GM21619 (cell line): ENCODE data around the gene AQP10.
"Not testable (repeated sequence)": the region's sequence is repeated elsewhere in the genome, so short reads cannot be mapped to it uniquely, and the experiment has no call there.

Source experiments
- ATAC-seq: cut with Tn5 transposase; IDR thresholded peaks from one replicate; pipeline ENCODE4 v1.9.1; 2021; ENCODE audit not compliant: unreplicated experiment

The AQP10 gene

GRCh38 chr1:154323493-154323892, 2.6 kb downstream of the AQP10 start:
- no peak for ATAC-seq

GRCh38 chr1:154324241-154324640, 3.3 kb downstream of the AQP10 start:
- no peak for ATAC-seq

- no peak for ATAC-seq
Measured at GRCh38 chr1:154324669-154325582, 4.0 kb downstream of the AQP10 start, which contains the start of gene ATP8B2. Gene ATP8B2 (plus strand): TSS chr1:154325525. CDS start chr1:154328142, 2,617 bp downstream.

- no peak for ATAC-seq
Measured at GRCh38 chr1:154325583-154326545, 5.0 kb downstream of the AQP10 start.

GRCh38 chr1:154326546-154327465, 5.9 kb downstream of the AQP10 start:
- ATAC-seq = no peak

- no peak for ATAC-seq
Measured at GRCh38 chr1:154327466-154328317, 6.8 kb downstream of the AQP10 start.

- ATAC-seq = no peak
Measured at GRCh38 chr1:154328318-154329151, 7.6 kb downstream of the AQP10 start.

- no peak for ATAC-seq
Measured at GRCh38 chr1:154329152-154329521, 8.2 kb downstream of the AQP10 start.

GRCh38 chr1:154329551-154330131, 8.7 kb downstream of the AQP10 start:
- ATAC-seq = no peak

- ATAC-seq = no peak
Measured at GRCh38 chr1:154330669-154331068, 9.8 kb downstream of the AQP10 start.

GRCh38 chr1:154334079-154335024, 13.5 kb downstream of the AQP10 start:
- no peak for ATAC-seq

GRCh38 chr1:154335025-154335714, 14.3 kb downstream of the AQP10 start:
- ATAC-seq = no peak

- no peak for ATAC-seq
Measured at GRCh38 chr1:154337253-154337894, 16.5 kb downstream of the AQP10 start.

GRCh38 chr1:154338875-154339274, 18.0 kb downstream of the AQP10 start:
- no peak for ATAC-seq

GRCh38 chr1:154341366-154341765, 20.5 kb downstream of the AQP10 start:
- not testable (repeated sequence) for ATAC-seq

- ATAC-seq = no peak
Measured at GRCh38 chr1:154342132-154342531, 21.2 kb downstream of the AQP10 start.
